HG02885 (cell line): Measurements from ENCODE around the gene LRP2.

Experiments
- ATAC-seq: cut with Tn5 transposase; IDR thresholded peaks from one replicate; pipeline ENCODE4 v1.9.1; 2021; ENCODE audit warnings: mild to moderate bottlenecking; ENCODE audit not compliant: unreplicated experiment, poor library complexity

Gene LRP2

DNA sequence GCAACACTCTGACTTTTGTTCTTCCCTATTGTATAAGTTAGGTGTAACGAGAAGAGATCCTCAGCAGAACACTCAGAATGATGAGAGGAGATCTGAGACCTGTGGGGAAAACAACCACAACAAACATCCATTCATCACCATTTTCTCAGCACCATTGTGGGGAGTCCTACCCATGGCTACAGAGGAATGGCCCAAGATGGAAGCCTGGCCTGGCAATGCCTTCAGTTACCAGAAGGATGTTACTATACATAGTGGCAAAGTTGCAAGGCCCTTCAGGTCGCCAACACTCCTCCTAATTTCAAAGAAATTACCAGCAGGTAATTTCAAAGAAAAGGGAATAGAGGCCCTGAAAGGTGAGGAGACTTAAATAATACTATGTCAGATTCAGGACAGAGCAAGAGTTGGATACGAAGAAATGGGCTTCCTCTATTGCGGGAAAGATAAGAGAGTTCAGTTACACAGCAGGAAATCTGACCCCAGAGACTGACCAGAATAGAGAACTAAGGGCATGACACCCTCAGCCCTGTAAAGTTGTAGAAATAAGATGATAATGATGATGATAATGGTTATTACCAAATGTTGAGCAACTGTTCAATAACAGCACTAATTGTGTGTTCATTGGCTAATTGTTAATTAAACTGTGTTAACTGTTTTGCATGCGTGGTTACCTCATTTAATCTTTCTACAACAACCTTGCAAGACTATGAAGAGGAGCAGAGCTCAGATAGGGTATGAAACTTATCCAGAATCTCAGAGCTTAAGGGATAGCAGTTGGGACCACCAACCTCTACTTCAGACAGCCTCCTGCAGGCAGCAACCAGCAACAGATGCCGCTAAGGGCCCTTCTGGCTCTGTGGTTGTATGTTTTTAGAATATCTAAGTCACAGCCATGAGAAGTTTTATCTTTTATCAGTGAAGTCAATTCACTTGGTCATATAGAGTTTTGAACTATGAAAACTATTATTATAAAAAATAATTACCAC, 255.5 kb downstream of the LRP2 start:
- ATAC-seq: no peak

DNA sequence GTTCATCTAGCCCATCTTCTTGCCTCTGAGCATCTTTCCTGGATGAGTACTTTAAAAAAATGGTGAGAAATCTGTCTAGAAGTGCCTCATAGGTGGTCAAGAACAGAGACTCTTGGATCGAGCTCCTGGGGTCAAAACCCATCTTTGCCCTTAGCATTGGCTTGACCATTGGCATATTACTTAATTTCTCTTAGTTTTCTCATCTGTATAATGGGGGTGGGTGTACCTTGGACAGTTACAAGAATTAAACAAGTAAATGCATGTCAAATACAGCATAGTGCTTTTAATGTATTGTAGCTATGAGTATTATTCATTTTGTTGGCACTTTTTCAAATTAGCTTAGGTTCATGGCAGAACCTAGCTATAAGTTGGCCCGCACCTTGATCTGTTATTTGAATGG, 256.2 kb downstream of the LRP2 start:
- ATAC-seq: no peak

DNA sequence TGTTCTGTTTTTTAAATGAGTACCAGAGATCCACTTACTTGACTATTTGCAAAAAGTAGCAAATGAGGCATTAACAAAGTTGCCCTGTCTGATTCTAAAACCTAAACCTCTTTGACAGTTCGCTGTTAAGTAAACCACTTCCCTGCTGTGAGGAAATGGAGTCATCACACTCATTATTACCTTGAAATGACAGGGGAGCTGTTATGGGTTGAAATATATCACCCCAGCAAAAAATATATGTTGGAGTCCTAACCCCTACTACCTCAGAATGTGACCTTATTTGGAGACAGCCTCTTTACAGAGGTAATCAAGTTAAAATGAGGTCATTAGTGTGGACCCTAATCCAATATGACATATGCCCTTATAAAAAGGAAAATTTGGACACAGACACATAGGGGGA, 256.9 kb downstream of the LRP2 start:
- no peak for ATAC-seq

DNA sequence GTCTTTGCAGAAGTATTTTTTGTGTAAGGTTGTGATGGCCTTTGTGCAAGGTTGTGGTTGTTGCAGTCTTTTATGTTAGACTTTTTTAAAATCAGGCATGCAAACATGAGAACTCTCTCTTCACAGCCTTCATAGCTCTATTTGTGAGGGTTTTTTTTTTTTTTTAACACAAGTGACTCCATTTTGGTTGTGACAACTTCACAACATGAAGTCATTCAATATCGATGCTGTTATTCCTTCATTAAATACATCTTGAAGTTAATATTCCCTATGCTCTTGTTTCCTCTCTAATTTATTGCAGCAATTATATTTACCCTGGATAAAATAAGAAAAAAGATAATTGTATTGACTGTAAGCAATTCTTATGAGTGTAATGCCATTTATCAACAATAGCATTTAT, 257.5 kb downstream of the LRP2 start:
- no peak for ATAC-seq

DNA sequence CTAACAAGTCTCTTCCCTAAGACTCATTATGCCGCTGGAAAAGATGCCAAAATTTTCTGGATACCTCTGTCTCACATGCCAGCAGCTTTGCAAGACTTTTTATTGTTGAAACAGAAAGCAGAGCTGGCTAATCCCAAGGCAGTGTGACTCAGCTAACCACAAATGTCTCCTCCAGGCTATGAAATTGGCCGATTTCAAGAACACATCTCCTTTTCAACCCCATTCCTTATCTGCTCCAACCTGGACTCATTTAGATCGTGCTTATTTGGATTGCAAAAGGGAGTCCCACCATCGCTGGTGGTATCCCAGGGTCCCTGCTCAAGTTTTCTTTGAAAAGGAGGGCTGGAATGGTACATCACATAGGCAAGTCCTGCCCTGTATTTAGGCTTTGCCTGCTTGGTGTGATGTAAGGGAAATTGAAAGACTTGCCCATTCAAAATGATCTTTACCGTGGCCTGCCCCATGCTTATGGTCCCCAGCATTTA, 266.7 kb downstream of the LRP2 start:
- no peak for ATAC-seq

DNA sequence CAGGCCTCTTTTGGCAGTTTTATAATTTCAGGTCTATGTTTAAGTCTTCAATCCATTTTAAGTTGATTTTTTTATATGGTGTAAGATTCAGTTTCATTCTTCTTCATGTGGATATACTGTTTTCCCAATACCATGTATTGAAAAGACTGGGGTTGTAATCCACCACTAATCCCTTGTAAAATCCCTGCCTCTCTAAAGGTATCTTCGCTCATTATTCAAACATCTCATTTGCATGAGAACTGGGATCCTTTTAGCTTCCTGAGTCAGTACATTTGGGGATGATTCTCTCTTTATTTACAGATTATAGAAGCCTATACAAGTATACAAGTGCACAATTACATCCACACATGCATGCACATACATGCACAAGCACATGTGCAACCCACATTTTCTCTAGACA, 267.7 kb downstream of the LRP2 start:
- no peak for ATAC-seq

DNA sequence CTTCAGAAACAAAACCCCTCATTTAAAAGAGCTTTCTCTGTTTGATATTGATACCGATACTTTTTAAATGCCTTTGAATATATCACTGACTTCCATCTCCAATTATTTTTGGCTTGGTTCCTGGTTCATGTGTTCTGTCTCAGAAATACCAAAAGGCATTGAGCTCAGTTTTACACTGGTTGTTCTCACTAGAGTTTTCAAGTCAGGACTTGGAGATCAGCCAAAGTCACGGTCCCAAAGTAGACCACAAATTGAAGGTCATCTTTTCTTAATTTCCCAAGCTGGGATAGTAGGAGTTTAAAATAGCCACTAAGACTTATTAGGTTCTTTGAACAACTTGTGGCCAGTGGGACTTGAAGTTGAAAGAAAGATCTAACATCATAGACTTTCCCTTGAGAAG, 268.8 kb downstream of the LRP2 start:
- ATAC-seq: peak; percentile 36

DNA sequence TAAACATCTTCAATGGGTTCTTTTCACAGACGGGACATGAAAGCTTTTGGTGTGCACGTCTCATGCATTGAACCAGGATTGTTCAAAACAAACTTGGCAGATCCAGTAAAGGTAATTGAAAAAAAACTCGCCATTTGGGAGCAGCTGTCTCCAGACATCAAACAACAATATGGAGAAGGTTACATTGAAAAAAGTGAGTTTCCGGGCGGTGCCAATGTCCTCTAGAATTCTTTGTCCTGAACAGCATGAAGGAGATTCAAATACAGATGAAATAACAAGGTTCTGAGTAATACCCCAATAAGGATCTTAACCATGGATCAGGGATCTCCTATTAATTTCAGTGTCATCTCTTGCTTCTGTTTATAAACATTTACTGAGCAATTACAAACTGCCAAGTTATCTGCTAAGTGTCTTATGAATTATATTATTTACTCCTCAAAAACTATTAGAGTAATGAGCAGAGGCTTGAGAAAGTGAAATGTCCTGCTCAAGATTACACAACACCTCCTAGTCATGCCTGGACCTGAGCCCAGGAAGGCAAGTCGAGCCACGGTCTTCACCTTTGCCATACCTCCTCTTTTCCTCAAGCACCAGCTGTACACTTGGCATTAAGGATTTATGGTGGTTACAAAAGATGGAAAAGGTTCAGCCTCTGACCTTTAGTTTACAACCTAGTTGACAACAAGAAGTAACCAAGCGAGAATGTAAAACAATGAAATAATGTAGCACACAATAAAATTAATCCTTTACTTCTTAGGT, 270.4 kb downstream of the LRP2 start:
- ATAC-seq: no peak

DNA sequence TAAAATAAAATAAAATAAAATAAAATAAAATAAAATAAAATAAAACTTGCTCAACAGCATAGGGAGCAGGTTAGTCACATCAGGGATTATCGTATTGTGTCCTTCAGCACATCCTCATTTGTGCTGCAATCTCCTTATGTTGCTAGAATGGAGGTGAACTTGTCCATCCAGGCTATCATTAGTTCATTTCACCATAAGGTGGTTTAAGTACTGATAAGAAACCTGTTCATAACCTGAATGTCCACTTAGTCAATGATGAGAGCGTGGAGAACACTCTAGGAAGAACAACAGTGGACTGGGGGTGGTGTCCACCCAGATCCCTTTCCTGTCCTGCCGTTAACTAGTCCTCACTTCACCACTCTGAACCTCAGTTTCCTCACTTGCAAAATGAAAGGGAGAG, 271.1 kb downstream of the LRP2 start:
- no peak for ATAC-seq

DNA sequence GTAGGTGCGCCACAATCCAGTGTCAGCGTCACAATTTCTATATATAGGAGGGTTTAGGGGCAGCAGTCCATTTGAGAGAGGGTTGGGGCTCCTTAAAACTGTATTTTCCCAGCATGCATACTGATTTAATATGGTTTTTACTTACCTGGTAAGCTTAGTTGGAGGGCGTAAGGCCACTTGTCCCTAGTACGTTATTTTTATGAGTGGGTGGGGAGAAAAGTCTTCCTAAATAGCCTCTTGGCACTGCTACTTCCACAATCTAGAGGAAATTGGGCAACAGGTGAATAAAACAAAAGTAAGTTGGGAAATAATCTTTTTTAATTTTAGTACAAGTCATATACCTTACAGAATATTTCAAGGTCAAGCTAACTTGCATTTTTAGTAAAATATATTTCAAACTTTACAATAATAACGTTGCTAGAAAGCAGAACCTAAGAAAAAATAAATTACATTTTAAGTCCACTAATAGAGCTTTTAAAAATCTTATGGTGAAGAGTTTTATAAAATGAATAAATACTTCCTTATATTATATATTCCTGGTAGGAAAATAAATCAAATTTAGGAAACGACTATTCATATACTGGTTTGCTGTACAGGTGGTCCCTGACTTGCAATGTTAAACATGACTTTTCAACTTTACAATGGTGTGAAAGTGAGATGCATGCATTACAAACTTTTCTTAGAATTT, 272.1 kb downstream of the LRP2 start:
- ATAC-seq: no peak

DNA sequence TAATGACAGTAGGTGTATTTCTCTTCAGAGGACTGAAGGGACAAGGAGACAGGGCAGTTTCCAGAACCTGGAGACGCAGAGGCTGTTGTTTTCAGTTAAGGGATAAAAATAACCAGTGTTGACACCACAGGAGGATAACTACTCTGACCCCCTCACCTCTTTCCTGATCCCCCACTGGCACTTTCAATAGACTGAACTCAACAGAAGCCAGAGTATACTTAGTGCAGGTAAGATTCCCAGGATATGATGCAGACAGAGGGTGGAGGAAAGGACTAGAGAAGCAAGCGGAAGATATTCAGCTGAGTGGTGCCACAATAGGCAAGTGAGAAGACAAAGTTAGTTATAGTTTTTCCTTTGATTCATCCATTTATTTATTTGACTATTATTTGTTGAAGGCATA, 273.2 kb downstream of the LRP2 start:
- no peak for ATAC-seq

DNA sequence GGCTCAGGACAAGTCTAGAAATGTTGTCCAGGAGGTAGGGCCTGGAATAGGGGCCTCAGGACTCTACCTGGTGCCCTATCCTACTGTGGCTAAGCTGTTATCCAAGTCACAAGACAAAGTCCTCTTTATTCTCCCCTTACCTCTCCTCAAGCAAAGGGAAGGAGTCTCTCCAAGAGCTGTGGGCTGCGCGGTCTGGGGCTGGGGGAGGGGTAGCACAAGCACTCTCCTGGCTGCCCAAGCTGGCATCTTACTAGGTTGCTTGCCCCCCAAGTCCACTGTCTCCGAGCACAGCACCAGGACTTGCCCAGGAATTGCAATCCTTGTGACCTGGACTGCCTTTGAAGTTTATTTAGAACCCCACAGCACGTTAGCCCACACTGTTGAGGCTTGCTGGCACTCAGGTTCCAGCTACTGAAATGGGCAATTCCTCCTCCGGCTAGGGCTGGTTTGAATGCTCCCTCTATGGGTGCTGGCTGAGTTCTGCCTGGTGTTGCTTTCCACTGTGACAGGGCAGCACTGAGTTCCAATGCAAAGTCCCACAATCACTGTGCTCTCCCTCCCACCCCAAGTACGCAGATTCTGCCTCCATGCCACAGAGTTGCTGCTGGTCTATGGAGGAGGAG, 274.5 kb downstream of the LRP2 start:
- ATAC-seq: no peak

DNA sequence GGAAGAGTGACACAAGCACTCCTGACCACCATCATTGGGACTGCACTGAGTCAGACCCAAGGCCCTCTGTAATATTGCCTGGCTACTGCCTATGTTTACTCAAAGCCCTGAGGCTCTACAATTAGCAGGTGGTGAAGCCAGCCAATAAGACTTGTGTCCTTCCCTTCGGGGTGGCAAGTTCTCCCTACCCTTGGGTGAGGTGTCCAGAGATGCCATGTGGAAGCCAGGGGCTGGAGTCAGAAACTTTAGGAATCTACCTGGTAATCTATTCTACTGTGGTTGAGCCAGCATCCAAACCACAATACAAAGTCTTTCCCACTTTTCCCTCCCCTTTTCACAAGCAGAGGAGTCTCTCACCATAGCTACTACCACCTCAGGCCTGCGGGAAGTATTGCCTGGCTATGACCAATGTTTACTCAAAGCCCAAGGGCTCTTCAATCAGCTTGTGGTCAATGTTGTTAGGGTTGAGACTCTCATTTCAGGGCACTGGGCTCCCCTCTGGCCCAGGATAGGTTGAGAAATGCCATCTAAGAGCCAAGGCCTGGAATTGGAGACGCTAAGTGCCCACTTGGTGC, 275.4 kb downstream of the LRP2 start:
- ATAC-seq: no peak

DNA sequence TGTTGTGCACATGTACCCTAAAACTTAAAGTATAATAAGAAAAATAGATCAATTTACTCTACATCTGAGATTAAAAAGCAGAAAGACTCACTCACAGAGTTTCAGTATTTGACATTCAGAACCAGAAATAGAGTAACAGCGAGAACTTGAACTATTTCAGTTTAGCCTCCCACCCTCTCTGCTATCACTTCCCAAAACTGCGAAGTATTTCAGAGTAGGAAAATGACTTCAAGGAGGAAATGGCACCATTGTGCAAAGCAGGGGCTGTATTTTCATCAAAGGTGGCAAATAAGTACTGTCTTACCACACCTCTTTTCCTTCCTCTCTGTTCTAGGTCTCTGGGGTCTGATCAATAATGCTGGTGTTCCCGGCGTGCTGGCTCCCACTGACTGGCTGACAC, 279.3 kb downstream of the LRP2 start:
- peak; percentile 75 for ATAC-seq

DNA sequence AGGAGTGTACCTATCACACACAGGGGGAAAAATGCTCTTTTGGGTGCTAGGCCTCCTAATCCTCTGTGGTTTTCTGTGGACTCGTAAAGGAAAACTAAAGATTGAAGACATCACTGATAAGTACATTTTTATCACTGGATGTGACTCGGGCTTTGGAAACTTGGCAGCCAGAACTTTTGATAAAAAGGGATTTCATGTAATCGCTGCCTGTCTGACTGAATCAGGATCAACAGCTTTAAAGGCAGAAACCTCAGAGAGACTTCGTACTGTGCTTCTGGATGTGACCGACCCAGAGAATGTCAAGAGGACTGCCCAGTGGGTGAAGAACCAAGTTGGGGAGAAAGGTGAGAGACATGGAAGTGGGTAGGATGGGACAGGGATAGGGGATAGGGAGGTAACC, 280.8 kb downstream of the LRP2 start:
- ATAC-seq: no peak

DNA sequence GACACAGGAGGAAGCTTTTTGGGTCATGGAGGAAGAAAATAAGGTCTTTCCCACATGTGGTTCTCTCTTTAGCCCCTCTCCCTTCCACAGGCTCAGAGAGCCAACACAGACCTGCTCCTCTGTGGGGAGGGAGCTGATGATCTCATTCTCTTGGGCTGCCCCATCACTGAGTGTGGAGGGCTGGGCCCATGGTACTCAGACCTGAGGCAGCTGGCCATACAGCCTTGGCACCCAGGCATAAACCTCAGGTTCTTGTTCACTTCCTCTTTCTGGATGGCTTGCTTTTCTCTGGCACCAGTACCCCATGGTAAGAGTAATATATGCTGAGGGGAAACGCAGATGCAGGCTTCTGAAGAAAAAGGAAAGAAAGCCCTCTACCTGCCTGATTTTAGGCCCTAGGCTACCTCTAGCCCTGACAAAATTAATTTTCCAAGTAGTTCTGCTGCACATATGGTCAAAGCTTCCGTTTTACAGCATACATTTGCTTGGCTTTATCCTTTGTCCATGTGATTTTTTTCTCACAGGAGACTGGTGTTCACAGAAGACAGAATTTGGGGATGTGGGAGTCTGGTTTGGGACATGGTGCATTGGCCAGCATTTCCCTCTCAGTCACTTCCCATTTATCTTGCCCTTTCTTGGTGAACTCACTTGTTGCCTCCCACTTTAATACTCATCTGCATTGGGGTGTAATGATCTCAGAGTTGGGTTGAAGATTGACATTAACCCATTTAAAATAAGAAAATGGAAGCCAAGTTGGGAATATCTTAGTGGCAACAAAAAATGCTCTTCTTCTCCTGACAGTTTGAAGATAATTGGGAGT, 281.9 kb downstream of the LRP2 start:
- peak; percentile 75 for ATAC-seq

DNA sequence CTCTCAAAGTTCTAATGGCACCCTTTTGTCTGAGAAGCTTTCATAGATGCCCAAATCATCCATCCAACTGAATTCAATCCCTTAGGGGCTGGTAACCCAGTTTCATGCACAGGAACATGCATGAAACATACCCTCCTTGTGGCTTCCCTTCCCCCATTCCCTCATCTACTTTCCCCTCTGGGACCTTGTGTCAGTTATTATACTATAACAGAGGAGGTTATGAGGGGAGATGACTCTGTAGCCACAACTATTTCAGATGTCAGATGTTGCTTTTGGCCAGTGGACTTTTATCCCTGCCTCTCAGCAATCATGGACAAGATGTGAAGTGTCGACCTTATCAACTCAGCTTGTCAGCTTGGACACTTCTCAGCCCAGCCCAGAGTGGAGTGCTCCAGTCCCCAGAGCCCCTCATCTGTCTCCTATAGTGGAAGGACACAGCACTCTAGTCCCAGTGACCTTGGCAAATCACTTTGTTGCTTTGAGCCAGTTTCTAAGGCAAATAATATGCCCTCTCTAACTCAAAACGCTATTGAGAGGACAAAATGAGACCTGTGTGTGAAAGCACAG, 284.6 kb downstream of the LRP2 start:
- no peak for ATAC-seq
